ENCODE measurements around the gene SERP2.

DNA sequence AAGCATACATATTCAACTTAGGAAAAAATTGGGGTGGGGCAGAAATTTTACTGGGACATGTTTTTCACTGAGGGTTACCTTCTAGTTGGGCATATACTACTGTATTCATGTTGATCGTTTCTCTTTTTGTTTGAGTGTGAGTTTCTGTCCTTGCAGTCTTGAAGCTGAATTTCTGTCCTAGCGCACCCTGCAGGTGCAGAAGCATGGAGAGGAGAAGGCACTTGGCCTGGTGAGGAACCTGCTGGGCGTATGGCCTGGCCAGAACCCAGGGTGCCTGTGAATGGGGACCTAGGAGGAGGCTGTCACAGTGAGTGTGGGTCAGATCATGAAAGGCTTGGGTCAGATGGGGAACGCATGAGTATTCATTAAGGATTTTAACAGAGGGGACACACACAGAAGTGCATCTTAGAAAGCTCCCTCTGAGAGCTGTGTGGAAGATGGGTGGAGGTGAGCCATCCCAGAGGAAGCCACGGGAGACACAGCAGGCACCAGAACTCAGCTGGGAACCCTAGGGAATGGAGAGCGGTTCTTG, 36.8 kb downstream of the SERP2 start:
- TF ChIP-seq, protein P1, sequence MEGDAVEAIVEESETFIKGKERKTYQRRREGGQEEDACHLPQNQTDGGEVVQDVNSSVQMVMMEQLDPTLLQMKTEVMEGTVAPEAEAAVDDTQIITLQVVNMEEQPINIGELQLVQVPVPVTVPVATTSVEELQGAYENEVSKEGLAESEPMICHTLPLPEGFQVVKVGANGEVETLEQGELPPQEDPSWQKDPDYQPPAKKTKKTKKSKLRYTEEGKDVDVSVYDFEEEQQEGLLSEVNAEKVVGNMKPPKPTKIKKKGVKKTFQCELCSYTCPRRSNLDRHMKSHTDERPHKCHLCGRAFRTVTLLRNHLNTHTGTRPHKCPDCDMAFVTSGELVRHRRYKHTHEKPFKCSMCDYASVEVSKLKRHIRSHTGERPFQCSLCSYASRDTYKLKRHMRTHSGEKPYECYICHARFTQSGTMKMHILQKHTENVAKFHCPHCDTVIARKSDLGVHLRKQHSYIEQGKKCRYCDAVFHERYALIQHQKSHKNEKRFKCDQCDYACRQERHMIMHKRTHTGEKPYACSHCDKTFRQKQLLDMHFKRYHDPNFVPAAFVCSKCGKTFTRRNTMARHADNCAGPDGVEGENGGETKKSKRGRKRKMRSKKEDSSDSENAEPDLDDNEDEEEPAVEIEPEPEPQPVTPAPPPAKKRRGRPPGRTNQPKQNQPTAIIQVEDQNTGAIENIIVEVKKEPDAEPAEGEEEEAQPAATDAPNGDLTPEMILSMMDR (IDR thresholded peaks at IDR 0.05): peak in 3 of 6 experiments; percentile 17 to 40 (median 38)
- no peak for TF ChIP-seq POLR2A (IDR thresholded peaks at IDR 0.05)
